T-helper 2 cell treated with Interferon-gamma antibody and Interleukin-4, amounts not matched to agents 5 μg/mL and 100 μg/mL, for 36 hours (primary cell): ENCODE results near the gene LCORL.
"Not testable (repeated sequence)": the region's sequence is repeated elsewhere in the genome, so short reads cannot be mapped to it uniquely, and the experiment has no call there.

Experiments
- DNase-seq: peaks from one replicate; pipeline ENCODE4 v3.0.0; 2021; ENCODE audit warnings: low spot score
- H3K27ac Mint-ChIP-seq: one replicate; pipeline ENCODE4 v1.8.0; 2021; ENCODE audit warnings: mild to moderate bottlenecking, mixed read lengths
- H3K27me3 Mint-ChIP-seq: one replicate; pipeline ENCODE4 v1.8.0; 2021; ENCODE audit warnings: low read depth, mixed read lengths
- H3K36me3 Mint-ChIP-seq: one replicate; pipeline ENCODE4 v1.8.0; 2021; ENCODE audit warnings: low read depth, mixed read lengths
- H3K4me1 Mint-ChIP-seq: one replicate; pipeline ENCODE4 v1.8.0; 2021; ENCODE audit warnings: low read depth, mixed read lengths
- H3K4me3 Mint-ChIP-seq: one replicate; pipeline ENCODE4 v1.8.0; 2022; ENCODE audit warnings: mild to moderate bottlenecking, moderate library complexity, mixed read lengths
- H3K9me3 Mint-ChIP-seq: one replicate; pipeline ENCODE4 v1.8.0; 2021; ENCODE audit warnings: mixed read lengths

Gene LCORL

GRCh38 chr4:17884511-17884910 is 137.0 kb downstream of the LCORL start:
- Mint-ChIP-seq H3K27ac (no peak overlapping the region), H3K4me3 (no peak overlapping the region), H3K36me3 (peaks cover 2% of the 10 kb centered on the region), H3K9me3 (no peaks in the 10 kb centered on the region), H3K27me3 (no peaks in the 10 kb centered on the region), H3K4me1 (no peaks in the 10 kb centered on the region)
- no peak for DNase-seq

GRCh38 chr4:17884063-17884462 is 137.5 kb downstream of the LCORL start:
- Mint-ChIP-seq H3K4me3 (no peak overlapping the region), H3K9me3 (no peaks in the 10 kb centered on the region), H3K36me3 (peaks cover 2% of the 10 kb centered on the region), H3K27me3 (no peaks in the 10 kb centered on the region), H3K4me1 (no peaks in the 10 kb centered on the region), H3K27ac (no peak overlapping the region)
- DNase-seq: no peak

GRCh38 chr4:17877661-17878060 is 143.9 kb downstream of the LCORL start:
- Mint-ChIP-seq H3K27ac (no peak overlapping the region), H3K4me1 (peaks cover 4% of the 10 kb centered on the region), H3K36me3 (no peaks in the 10 kb centered on the region), H3K4me3 (no peak overlapping the region), H3K27me3 (peaks cover 8% of the 10 kb centered on the region), H3K9me3 (no peaks in the 10 kb centered on the region)
- no peak for DNase-seq

GRCh38 chr4:17876943-17877342 is 144.6 kb downstream of the LCORL start:
- Mint-ChIP-seq H3K9me3 (no peaks in the 10 kb centered on the region), H3K27ac (no peak overlapping the region), H3K4me1 (peaks cover 4% of the 10 kb centered on the region), H3K27me3 (peaks cover 8% of the 10 kb centered on the region), H3K36me3 (no peaks in the 10 kb centered on the region), H3K4me3 (no peak overlapping the region)
- DNase-seq: no peak

GRCh38 chr4:17875402-17876070 is 146.0 kb downstream of the LCORL start:
- H3K27me3 Mint-ChIP-seq: peaks cover 8% of the 10 kb centered on the region
- no peaks in the 10 kb centered on the region for H3K36me3 Mint-ChIP-seq
- no peak for DNase-seq
- peaks cover 4% of the 10 kb centered on the region for H3K4me1 Mint-ChIP-seq
- no peak overlapping the region for H3K27ac Mint-ChIP-seq
- H3K9me3 Mint-ChIP-seq: no peaks in the 10 kb centered on the region
- H3K4me3 Mint-ChIP-seq: no peak overlapping the region

GRCh38 chr4:17869327-17869726 is 152.2 kb downstream of the LCORL start:
- no peak overlapping the region for H3K4me3 Mint-ChIP-seq
- H3K4me1 Mint-ChIP-seq: no peaks in the 10 kb centered on the region
- no peaks in the 10 kb centered on the region for H3K36me3 Mint-ChIP-seq
- DNase-seq: no peak
- H3K9me3 Mint-ChIP-seq: no peaks in the 10 kb centered on the region
- H3K27me3 Mint-ChIP-seq: peaks cover 3% of the 10 kb centered on the region
- no peak overlapping the region for H3K27ac Mint-ChIP-seq

- Mint-ChIP-seq H3K27me3 (no peaks in the 10 kb centered on the region), H3K4me3 (no peak overlapping the region), H3K27ac (no peak overlapping the region), H3K4me1 (no peaks in the 10 kb centered on the region), H3K9me3 (peaks cover 5% of the 10 kb centered on the region), H3K36me3 (peaks cover 2% of the 10 kb centered on the region)
- DNase-seq: no peak
These were observed 154.3 kb downstream of the LCORL start for GRCh38 chr4:17867276-17867675.

- Mint-ChIP-seq H3K9me3 (peaks cover 9% of the 10 kb centered on the region), H3K4me3 (no peak overlapping the region), H3K36me3 (peaks cover 2% of the 10 kb centered on the region), H3K27me3 (no peaks in the 10 kb centered on the region), H3K27ac (no peak overlapping the region), H3K4me1 (no peaks in the 10 kb centered on the region)
- no peak for DNase-seq
These were observed 154.7 kb downstream of the LCORL start for GRCh38 chr4:17866810-17867209.

- Mint-ChIP-seq H3K4me1 (no peaks in the 10 kb centered on the region), H3K4me3 (no peak overlapping the region), H3K27ac (no peak overlapping the region), H3K27me3 (no peaks in the 10 kb centered on the region), H3K9me3 (peaks cover 13% of the 10 kb centered on the region), H3K36me3 (peaks cover 4% of the 10 kb centered on the region)
- no peak for DNase-seq
These were observed 155.6 kb downstream of the LCORL start for GRCh38 chr4:17865866-17866363.

- H3K27ac Mint-ChIP-seq, H3K4me3 Mint-ChIP-seq, H3K36me3 Mint-ChIP-seq, DNase-seq, H3K4me1 Mint-ChIP-seq, H3K27me3 Mint-ChIP-seq: not testable (repeated sequence)
- H3K9me3 Mint-ChIP-seq: peaks cover 20% of the 10 kb centered on the region
These were observed 159.6 kb downstream of the LCORL start for GRCh38 chr4:17861906-17862305.

GRCh38 chr4:17859793-17860406 is 161.7 kb downstream of the LCORL start:
- no peaks in the 10 kb centered on the region for H3K4me1 Mint-ChIP-seq
- H3K27ac Mint-ChIP-seq: no peak overlapping the region
- DNase-seq: no peak
- H3K9me3 Mint-ChIP-seq: peaks cover 20% of the 10 kb centered on the region
- H3K27me3 Mint-ChIP-seq: no peaks in the 10 kb centered on the region
- H3K36me3 Mint-ChIP-seq: peaks cover 4% of the 10 kb centered on the region
- no peak overlapping the region for H3K4me3 Mint-ChIP-seq

GRCh38 chr4:17854036-17854435 is 167.5 kb downstream of the LCORL start:
- H3K4me1 Mint-ChIP-seq: no peaks in the 10 kb centered on the region
- no peak for DNase-seq
- H3K27ac Mint-ChIP-seq: no peak overlapping the region
- H3K36me3 Mint-ChIP-seq: peaks cover 4% of the 10 kb centered on the region
- no peaks in the 10 kb centered on the region for H3K27me3 Mint-ChIP-seq
- H3K9me3 Mint-ChIP-seq: no peaks in the 10 kb centered on the region
- no peak overlapping the region for H3K4me3 Mint-ChIP-seq

GRCh38 chr4:17851959-17852358 is 169.6 kb downstream of the LCORL start:
- Mint-ChIP-seq H3K27ac (no peak overlapping the region), H3K4me3 (no peak overlapping the region), H3K4me1 (no peaks in the 10 kb centered on the region), H3K9me3 (no peaks in the 10 kb centered on the region), H3K27me3 (no peaks in the 10 kb centered on the region), H3K36me3 (peaks cover 14% of the 10 kb centered on the region)
- DNase-seq: no peak

- peaks cover 25% of the 10 kb centered on the region for H3K36me3 Mint-ChIP-seq
- H3K27me3 Mint-ChIP-seq, H3K4me1 Mint-ChIP-seq, H3K9me3 Mint-ChIP-seq, H3K27ac Mint-ChIP-seq, DNase-seq, H3K4me3 Mint-ChIP-seq: not testable (repeated sequence)
These were observed 171.3 kb downstream of the LCORL start for GRCh38 chr4:17850295-17850694.

GRCh38 chr4:17846266-17846665 is 175.3 kb downstream of the LCORL start:
- no peak overlapping the region for H3K4me3 Mint-ChIP-seq
- DNase-seq: no peak
- H3K27me3 Mint-ChIP-seq: no peaks in the 10 kb centered on the region
- no peak overlapping the region for H3K27ac Mint-ChIP-seq
- H3K4me1 Mint-ChIP-seq: peaks cover 3% of the 10 kb centered on the region
- peaks cover 60% of the 10 kb centered on the region for H3K36me3 Mint-ChIP-seq
- no peaks in the 10 kb centered on the region for H3K9me3 Mint-ChIP-seq
